Measurements from ENCODE around the gene CNPY2.
"Not testable (repeated sequence)": the region's sequence is repeated elsewhere in the genome, so short reads cannot be mapped to it uniquely, and the experiment has no call there.

GRCh38 chr12:56262955-56263354 lies 52.8 kb downstream of the CNPY2 start:
- TF ChIP-seq CTCF, POLR2A (IDR thresholded peaks at IDR 0.05): not testable (repeated sequence)

Measured in body of pancreas (tissue), 4 donors.